Caco-2 (cell line): ENCODE measurements around the gene HIVEP3. TPM values are rescaled to one million over a fixed set of nuclear protein-coding genes. Genes with fewer than 3 reads are reported as not detected.

ENCODE experiments used
- BruUV-seq: library from RNA; stranded (reverse); fragments of 400-500 nt; replicated peaks from 2 replicates; lab custom pipeline; 2021; lab: Mats Ljungman, UMichigan
- CTCF ChIA-PET: fragments of 300-600 bp; sonication (Branson Sonifier 250); formaldehyde crosslinking; loops from one replicate; lab custom pipeline; 2022; ENCODE audit warnings: antibody characterized with exemption; lab: Charles Lee
- POLR2A ChIA-PET: fragments of 300-600 bp; sonication (Branson Sonifier 250); formaldehyde crosslinking; loops from one replicate; lab custom pipeline; 2022; ENCODE audit warnings: antibody characterized with exemption; lab: Charles Lee
- DNase-seq, 2 experiments: peaks; one replicate each; pipeline versions ENCODE4 v3.0.0 to v3.0.0-alpha.2; 2020 to 2022
- H3K27me3 ChIP-seq: replicated peaks from 2 replicates; pipeline ENCODE4 v1.6.0; 2011; ENCODE audit warnings: low read length; ENCODE audit not compliant: control insufficient read depth, insufficient read depth
- H3K36me3 ChIP-seq: 2 replicates; pipeline ENCODE4 v1.5.1; 2011; ENCODE audit warnings: low read length; ENCODE audit not compliant: control insufficient read depth, insufficient read depth
- H3K4me1 ChIP-seq: fragments of 250-450 bp; sonication (Bioruptor Pico); 2 replicates; pipeline ENCODE4 v1.5.1; 2020; ENCODE audit warnings: mild to moderate bottlenecking
- H3K4me3 ChIP-seq: 2 replicates; pipeline ENCODE4 v1.5.1; 2011; ENCODE audit warnings: low read depth, mild to moderate bottlenecking, control low read depth, low read length
- H3K9me3 ChIP-seq: fragments of 250-450 bp; sonication (Bioruptor Pico); 2 replicates; pipeline ENCODE4 v1.5.1; 2020; ENCODE audit warnings: mild to moderate bottlenecking, moderate library complexity
- H3K27ac Mint-ChIP-seq: one replicate; pipeline ENCODE4 v1.8.0; 2022; ENCODE audit warnings: mixed read lengths; ENCODE audit not compliant: unreplicated experiment
- H3K27me3 Mint-ChIP-seq: one replicate; pipeline ENCODE4 v1.8.0; 2022; ENCODE audit warnings: mixed read lengths; ENCODE audit not compliant: insufficient read depth, unreplicated experiment
- H3K36me3 Mint-ChIP-seq: one replicate; pipeline ENCODE4 v1.8.0; 2022; ENCODE audit warnings: mild to moderate bottlenecking, mixed read lengths; ENCODE audit not compliant: insufficient read depth, unreplicated experiment
- H3K4me1 Mint-ChIP-seq: one replicate; pipeline ENCODE4 v1.8.0; 2022; ENCODE audit warnings: low read depth, mixed read lengths; ENCODE audit not compliant: unreplicated experiment
- H3K4me3 Mint-ChIP-seq: one replicate; pipeline ENCODE4 v1.8.0; 2022; ENCODE audit warnings: mild to moderate bottlenecking, moderate library complexity, mixed read lengths; ENCODE audit not compliant: unreplicated experiment
- H3K9me3 Mint-ChIP-seq: one replicate; pipeline ENCODE4 v1.8.0; 2022; ENCODE audit warnings: mixed read lengths; ENCODE audit not compliant: unreplicated experiment
- intact Hi-C: fragments of 100-400 bp; cut with micrococcal nuclease; formaldehyde crosslinking; loops from one replicate; pipeline ENCODE4 v1.10.0; 2022; ENCODE audit not compliant: unreplicated experiment
- total RNA-seq: library from RNA; stranded (reverse); gene quantifications from 2 replicates; pipeline ENCODE4 v1.2.3, GENCODE V29; 2022
- TF ChIP-seq, protein P1 (sequence below), 2 experiments: fragments of 200-600 bp in 1 of 2; IDR thresholded peaks; 1 replicate in 1 of 2; 2 replicates in 1 of 2; pipeline versions ENCODE4 v1.5.1 to v1.8.0; 2011 to 2022; ENCODE audit warnings: antibody characterized with exemption in 1 of 2, control low read depth in 1 of 2, inconsistent platforms in 1 of 2, low read depth in 1 of 2, low read length in 1 of 2, mild to moderate bottlenecking in 1 of 2, moderate library complexity in 1 of 2; ENCODE audit not compliant: insufficient read depth in 1 of 2, severe bottlenecking in 1 of 2, unreplicated experiment in 1 of 2

The HIVEP3 gene
- total RNA-seq, 1 experiment from 2014 or later = 0.25 TPM

- H3K27me3 ChIP-seq = no peaks in the 10 kb centered on the region
These were observed 43.2 kb downstream of the HIVEP3 start for GRCh38 chr1:41875487-41875886.

DNA sequence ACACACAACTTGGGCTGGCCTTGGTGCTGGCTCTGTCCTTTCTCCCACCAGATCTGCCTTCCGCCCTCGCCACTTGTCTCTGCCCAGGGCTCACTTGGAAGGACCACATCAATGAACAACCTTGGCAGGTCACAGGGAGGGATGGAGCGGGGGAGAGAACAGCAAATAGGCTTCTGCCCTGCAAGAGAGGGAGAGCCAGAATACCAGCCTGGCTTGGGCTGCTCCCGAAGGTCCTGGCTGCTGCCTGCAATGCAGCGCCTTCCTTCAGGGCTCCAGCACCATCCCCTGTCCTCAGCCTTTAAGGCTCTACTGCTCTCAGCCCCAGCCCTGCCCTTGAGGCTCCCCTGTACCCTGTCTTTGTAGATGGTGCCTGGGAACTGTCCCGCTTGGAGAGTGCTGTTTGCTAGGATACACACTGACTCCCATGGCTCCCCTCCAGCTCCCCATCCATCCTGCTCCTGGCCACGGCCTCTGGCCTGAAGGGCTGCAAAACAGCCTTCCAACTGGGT lies 43.8 kb downstream of the HIVEP3 start:
- H3K9me3 Mint-ChIP-seq = no peaks in the 10 kb centered on the region
- CTCF ChIA-PET = no interaction called here
- H3K27ac Mint-ChIP-seq = no peak overlapping the region
- intact Hi-C loops = no loop called here
- Histone ChIP-seq H3K4me3 (no peak overlapping the region), H3K9me3 (no peaks in the 10 kb centered on the region), H3K4me1 (no peaks in the 10 kb centered on the region), H3K27me3 (no peaks in the 10 kb centered on the region), H3K36me3 (no peaks in the 10 kb centered on the region)
- TF ChIP-seq, protein P1, sequence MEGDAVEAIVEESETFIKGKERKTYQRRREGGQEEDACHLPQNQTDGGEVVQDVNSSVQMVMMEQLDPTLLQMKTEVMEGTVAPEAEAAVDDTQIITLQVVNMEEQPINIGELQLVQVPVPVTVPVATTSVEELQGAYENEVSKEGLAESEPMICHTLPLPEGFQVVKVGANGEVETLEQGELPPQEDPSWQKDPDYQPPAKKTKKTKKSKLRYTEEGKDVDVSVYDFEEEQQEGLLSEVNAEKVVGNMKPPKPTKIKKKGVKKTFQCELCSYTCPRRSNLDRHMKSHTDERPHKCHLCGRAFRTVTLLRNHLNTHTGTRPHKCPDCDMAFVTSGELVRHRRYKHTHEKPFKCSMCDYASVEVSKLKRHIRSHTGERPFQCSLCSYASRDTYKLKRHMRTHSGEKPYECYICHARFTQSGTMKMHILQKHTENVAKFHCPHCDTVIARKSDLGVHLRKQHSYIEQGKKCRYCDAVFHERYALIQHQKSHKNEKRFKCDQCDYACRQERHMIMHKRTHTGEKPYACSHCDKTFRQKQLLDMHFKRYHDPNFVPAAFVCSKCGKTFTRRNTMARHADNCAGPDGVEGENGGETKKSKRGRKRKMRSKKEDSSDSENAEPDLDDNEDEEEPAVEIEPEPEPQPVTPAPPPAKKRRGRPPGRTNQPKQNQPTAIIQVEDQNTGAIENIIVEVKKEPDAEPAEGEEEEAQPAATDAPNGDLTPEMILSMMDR (IDR thresholded peaks at IDR 0.05; ENCODE audit: insufficient read depth in 1 of 2, low read depth in 1 of 2, low read length in 1 of 2, severe bottlenecking in 1 of 2, unreplicated experiment in 1 of 2) = no peak
- no peaks in the 10 kb centered on the region for H3K27me3 Mint-ChIP-seq
- no peaks in the 10 kb centered on the region for H3K36me3 Mint-ChIP-seq
- BruUV-seq = no TSS peak
- DNase-seq = no peak
- no peak overlapping the region for H3K4me3 Mint-ChIP-seq
- H3K4me1 Mint-ChIP-seq = no peaks in the 10 kb centered on the region
- POLR2A ChIA-PET = no interaction called here

More at GRCh38 chr1:41875487-41875886, 43.2 kb downstream of the HIVEP3 start:
- Mint-ChIP-seq H3K4me1 (no peaks in the 10 kb centered on the region), H3K27me3 (no peaks in the 10 kb centered on the region), H3K27ac (no peak overlapping the region), H3K4me3 (no peak overlapping the region), H3K36me3 (no peaks in the 10 kb centered on the region), H3K9me3 (no peaks in the 10 kb centered on the region)
- no peaks in the 10 kb centered on the region for H3K9me3 ChIP-seq
- no peaks in the 10 kb centered on the region for H3K36me3 ChIP-seq
- POLR2A ChIA-PET = no interaction called here
- H3K4me3 ChIP-seq = no peak overlapping the region
- TF ChIP-seq, protein P1 (IDR thresholded peaks at IDR 0.05; ENCODE audit: insufficient read depth in 1 of 2, low read depth in 1 of 2, low read length in 1 of 2, severe bottlenecking in 1 of 2, unreplicated experiment in 1 of 2) = no peak
- no peaks in the 10 kb centered on the region for H3K4me1 ChIP-seq
- no peak for DNase-seq
- BruUV-seq = no TSS peak
- CTCF ChIA-PET = no interaction called here
- intact Hi-C loops = no loop called here

DNA sequence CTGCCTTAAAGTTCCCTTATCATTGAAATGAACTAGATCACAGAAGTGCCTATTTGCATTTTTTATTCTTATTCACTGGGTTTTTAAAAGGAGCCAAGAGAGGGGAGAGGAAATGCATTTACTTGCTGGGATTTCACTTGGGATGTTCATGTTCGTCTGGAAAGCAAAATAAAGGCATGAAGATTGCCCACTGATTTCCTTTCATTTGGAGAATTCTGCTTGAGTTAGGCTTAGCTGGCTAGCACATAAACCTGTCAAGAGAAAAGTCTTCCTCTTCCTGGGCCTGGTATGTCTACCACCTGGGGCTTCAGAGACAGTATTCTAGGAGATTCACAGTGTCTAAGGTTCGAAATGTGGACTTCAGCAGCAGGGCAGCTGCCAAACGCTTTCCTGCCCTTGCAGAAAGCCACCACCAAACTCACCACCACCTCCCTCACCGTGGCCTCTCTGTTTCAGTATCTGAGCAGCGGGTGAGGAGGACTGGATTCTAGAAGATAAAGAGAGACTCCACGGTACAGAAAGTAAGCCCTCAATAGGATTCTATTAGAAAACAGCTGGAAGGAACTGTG lies 44.5 kb downstream of the HIVEP3 start:
- Mint-ChIP-seq H3K27ac (no peak overlapping the region), H3K4me3 (no peak overlapping the region), H3K36me3 (no peaks in the 10 kb centered on the region), H3K4me1 (no peaks in the 10 kb centered on the region), H3K27me3 (no peaks in the 10 kb centered on the region), H3K9me3 (no peaks in the 10 kb centered on the region)
- DNase-seq = no peak
- H3K4me1 ChIP-seq = no peaks in the 10 kb centered on the region
- POLR2A ChIA-PET = no interaction called here
- H3K36me3 ChIP-seq = no peaks in the 10 kb centered on the region
- no TSS peak for BruUV-seq
- H3K4me3 ChIP-seq = no peak overlapping the region
- TF ChIP-seq, protein P1 (IDR thresholded peaks at IDR 0.05; ENCODE audit: insufficient read depth in 1 of 2, low read depth in 1 of 2, low read length in 1 of 2, severe bottlenecking in 1 of 2, unreplicated experiment in 1 of 2) = no peak
- no peaks in the 10 kb centered on the region for H3K27me3 ChIP-seq
- CTCF ChIA-PET = no interaction called here
- intact Hi-C loops = no loop called here
- H3K9me3 ChIP-seq = no peaks in the 10 kb centered on the region
